Suprapubic skin (tissue), 4 donors: ENCODE measurements around the gene VCAM1.

Source experiments
- EP300 ChIP-seq: sonication (generic); formaldehyde crosslinking; IDR thresholded peaks from one replicate; pipeline ENCODE4 v1.6.1; 2017; ENCODE audit warnings: antibody characterized with exemption
- POLR2AphosphoS5 ChIP-seq, 3 donors: sonication (generic); formaldehyde crosslinking; IDR thresholded peaks; one replicate each; pipeline ENCODE4 v1.6.1; 2017; ENCODE audit warnings: antibody characterized with exemption in 3 of 3
- TF ChIP-seq, protein P1 (sequence below), 2 donors: fragments of 200-600 bp in 1 of 2; fragments of 450-650 bp in 1 of 2; sonication (generic) in 1 of 2; IDR thresholded peaks; one replicate each; pipeline ENCODE4 v1.5.1; 2016 to 2019; ENCODE audit warnings: antibody characterized with exemption in 2 of 2, mild to moderate bottlenecking in 1 of 2, moderate library complexity in 1 of 2

DNA sequence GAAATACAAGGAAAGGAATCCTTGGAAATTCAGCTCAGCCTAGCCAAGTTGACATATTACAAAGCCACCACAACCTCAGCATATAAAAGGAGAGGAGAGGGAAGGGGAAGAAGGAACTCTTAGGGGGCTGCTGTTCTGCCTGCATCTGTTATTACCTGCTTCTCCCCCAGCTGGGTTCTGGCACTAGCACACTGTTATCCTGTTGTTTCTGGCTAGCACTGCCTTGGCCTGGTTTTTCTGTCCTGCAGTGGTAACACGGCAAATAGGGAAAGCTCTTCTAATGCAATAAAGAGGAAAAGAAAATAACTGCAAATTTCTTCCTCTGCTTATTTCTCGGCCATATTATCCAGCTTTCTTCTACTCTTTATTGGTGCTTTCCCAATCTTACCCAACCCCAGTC is 16.5 kb upstream of the VCAM1 start:
- TF ChIP-seq, protein P1, sequence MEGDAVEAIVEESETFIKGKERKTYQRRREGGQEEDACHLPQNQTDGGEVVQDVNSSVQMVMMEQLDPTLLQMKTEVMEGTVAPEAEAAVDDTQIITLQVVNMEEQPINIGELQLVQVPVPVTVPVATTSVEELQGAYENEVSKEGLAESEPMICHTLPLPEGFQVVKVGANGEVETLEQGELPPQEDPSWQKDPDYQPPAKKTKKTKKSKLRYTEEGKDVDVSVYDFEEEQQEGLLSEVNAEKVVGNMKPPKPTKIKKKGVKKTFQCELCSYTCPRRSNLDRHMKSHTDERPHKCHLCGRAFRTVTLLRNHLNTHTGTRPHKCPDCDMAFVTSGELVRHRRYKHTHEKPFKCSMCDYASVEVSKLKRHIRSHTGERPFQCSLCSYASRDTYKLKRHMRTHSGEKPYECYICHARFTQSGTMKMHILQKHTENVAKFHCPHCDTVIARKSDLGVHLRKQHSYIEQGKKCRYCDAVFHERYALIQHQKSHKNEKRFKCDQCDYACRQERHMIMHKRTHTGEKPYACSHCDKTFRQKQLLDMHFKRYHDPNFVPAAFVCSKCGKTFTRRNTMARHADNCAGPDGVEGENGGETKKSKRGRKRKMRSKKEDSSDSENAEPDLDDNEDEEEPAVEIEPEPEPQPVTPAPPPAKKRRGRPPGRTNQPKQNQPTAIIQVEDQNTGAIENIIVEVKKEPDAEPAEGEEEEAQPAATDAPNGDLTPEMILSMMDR (IDR thresholded peaks at IDR 0.05) = no peak
- TF ChIP-seq POLR2AphosphoS5 (IDR thresholded peaks at IDR 0.05) = no peak
- TF ChIP-seq EP300 = no peak
